ENCODE results near the gene LYL1.

DNA sequence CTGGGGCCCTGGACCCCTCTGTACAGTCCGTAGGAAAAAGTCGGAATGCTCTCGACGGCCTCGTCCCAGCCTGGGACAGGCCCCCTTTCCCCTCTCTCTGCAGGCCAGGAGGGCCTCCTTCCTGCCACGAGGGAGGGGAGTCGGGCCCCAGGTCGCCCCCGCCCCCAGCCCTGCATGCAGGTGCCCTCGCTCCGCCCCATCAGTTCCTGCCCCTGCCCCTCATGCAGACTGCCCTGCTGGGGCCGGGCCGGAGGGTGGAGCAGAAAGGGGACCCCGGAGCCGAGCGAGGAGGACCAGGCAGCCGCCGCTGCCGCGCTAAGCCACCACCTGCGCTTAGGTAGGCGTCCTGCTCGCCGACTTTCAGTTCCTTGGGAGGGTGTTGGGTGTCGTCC is 7.3 kb downstream of the LYL1 start:
- TF ChIP-seq CTCF (IDR thresholded peaks at IDR 0.05) (no peak), POLR2A (IDR thresholded peaks at IDR 0.05) (no peak), POLR2AphosphoS5 (IDR thresholded peaks at IDR 0.05) (no peak)
